Gastrocnemius medialis (tissue), 4 donors: ENCODE results near the gene CTR9. TPM values are rescaled to one million over a fixed set of nuclear protein-coding genes. Genes with fewer than 3 reads are reported as not detected.

Source experiments
- ATAC-seq, 2 donors: fragments of 150-250 bp; one replicate each; pipeline ENCODE4 v1.9.1; 2016
- DNase-seq, 2 donors: peaks; one replicate each; pipeline ENCODE4 v3.0.0-alpha.2; 2019
- H3K27ac ChIP-seq, 4 donors: fragments of 200-600 bp; sonication (generic); 1 replicate in 1 of 4; 2 replicates in 3 of 4; pipeline ENCODE4 v1.5.1; 2016 to 2018; ENCODE audit warnings: mild to moderate bottlenecking in 2 of 4, moderate library complexity in 1 of 4
- H3K27me3 ChIP-seq, 3 donors: fragments of 200-600 bp; sonication (generic) in 2 of 3; 1 replicate in 1 of 3; 2 replicates in 2 of 3; pipeline versions ENCODE4 v1.5.1 to v1.6.0; 2016 to 2019; ENCODE audit warnings: mild to moderate bottlenecking in 1 of 3, moderate library complexity in 1 of 3
- H3K36me3 ChIP-seq, 2 donors: fragments of 200-600 bp; sonication (generic) in 1 of 2; one replicate each; pipeline ENCODE4 v1.5.1; 2017 to 2018
- H3K4me1 ChIP-seq, 2 donors: fragments of 200-600 bp; sonication (generic) in 1 of 2; one replicate each; pipeline ENCODE4 v1.5.1; 2016 to 2017; ENCODE audit warnings: mild to moderate bottlenecking in 2 of 2
- H3K4me3 ChIP-seq, 4 donors: fragments of 200-600 bp; sonication (generic) in 3 of 4; 1 replicate in 1 of 4; 2 replicates in 3 of 4; pipeline ENCODE4 v1.5.1; 2016 to 2019; ENCODE audit warnings: mild to moderate bottlenecking in 2 of 4
- H3K9me3 ChIP-seq, 3 donors: fragments of 200-600 bp; sonication (generic) in 2 of 3; 1 replicate in 1 of 3; 2 replicates in 2 of 3; pipeline ENCODE4 v1.5.1; 2016 to 2019
- CTCF ChIP-seq, 5 experiments: fragments of 450-650 bp in 3 of 5; fragments of 200-600 bp in 2 of 5; sonication (generic) in 2 of 5; IDR thresholded peaks in 4 of 5; conservative IDR thresholded peaks in 1 of 5; 1 replicate in 4 of 5; 2 replicates in 1 of 5; pipeline ENCODE4 v1.5.1; 2016 to 2019; ENCODE audit warnings: antibody characterized with exemption in 5 of 5, mild to moderate bottlenecking in 3 of 5, moderate library complexity in 3 of 5
- POLR2A ChIP-seq, 2 donors: fragments of 450-650 bp; IDR thresholded peaks; one replicate each; pipeline ENCODE4 v1.6.1; 2017; ENCODE audit warnings: antibody characterized with exemption in 2 of 2, mild to moderate bottlenecking in 2 of 2, moderate library complexity in 2 of 2
- in situ Hi-C, 4 donors: fragments of 200-750 bp; cut with MboI; loops; one replicate each; pipeline versions ENCODE4 v1.15.0 to v1.8.0; 2017; ENCODE audit warnings: low sequenced_read_pairs in 4 of 4
- intact Hi-C: fragments of 100-400 bp; cut with DNase I; formaldehyde crosslinking; loops from one replicate; pipeline ENCODE4 v1.15.1; 2023; ENCODE audit warnings: low total_unique reads
- total RNA-seq, 4 donors: library from RNA; depleted of rRNA; stranded (reverse); fragments of >200 nt; gene quantifications; one replicate each; pipeline versions ENCODE4 v1.1.0 to v1.2.3, GENCODE V29; 2016

The CTR9 gene
- total RNA-seq, 4 donors from 2014 or later, result 18.3 to 22.2 (median 20.4) TPM

GRCh38 chr11:10744206-10744605 is 6.8 kb upstream of the CTR9 start:
- Histone ChIP-seq H3K36me3 (no peaks in the 10 kb centered on the region), H3K27me3 (no peaks in the 10 kb centered on the region), H3K27ac (no peak overlapping the region), H3K4me3 (no peak overlapping the region), H3K9me3 (no peaks in the 10 kb centered on the region), H3K4me1 (peaks cover 0 to 7% of the 10 kb centered on the region in 2 donors)
- intact Hi-C loops, result no loop called here
- no peak for DNase-seq
- in situ Hi-C loops, result loop anchor here in 3 of 4 donors (25.0 kb wide), 3 partner anchors 207 to 982 kb away; partner anchors contain the start of gene RNF141 (in 1 of the 3)
- TF ChIP-seq POLR2A (IDR thresholded peaks at IDR 0.05), result no peak
- ATAC-seq, result no peak

- no peak for TF ChIP-seq POLR2A (IDR thresholded peaks at IDR 0.05)
- TF ChIP-seq CTCF (IDR thresholded peaks at IDR 0.05 in 4 of 5, conservative IDR thresholded peaks at IDR 0.05 in 1 of 5), result no peak
- in situ Hi-C loops (loop anchor here in 3 of 4 donors (25.0 kb wide), 3 partner anchors 210 to 985 kb away; partner anchors contain the start of gene RNF141 (in 1 of the 3)), intact Hi-C loops (no loop called here)
- Histone ChIP-seq H3K36me3 (no peaks in the 10 kb centered on the region), H3K27ac (no peak overlapping the region), H3K9me3 (no peaks in the 10 kb centered on the region), H3K4me1 (peaks cover under 1 to 10% of the 10 kb centered on the region in 2 donors), H3K27me3 (no peaks in the 10 kb centered on the region), H3K4me3 (no peak overlapping the region)
- DNase-seq, result no peak
- ATAC-seq, result no peak
Measured at GRCh38 chr11:10746871-10747270, 4.2 kb upstream of the CTR9 start.

DNA sequence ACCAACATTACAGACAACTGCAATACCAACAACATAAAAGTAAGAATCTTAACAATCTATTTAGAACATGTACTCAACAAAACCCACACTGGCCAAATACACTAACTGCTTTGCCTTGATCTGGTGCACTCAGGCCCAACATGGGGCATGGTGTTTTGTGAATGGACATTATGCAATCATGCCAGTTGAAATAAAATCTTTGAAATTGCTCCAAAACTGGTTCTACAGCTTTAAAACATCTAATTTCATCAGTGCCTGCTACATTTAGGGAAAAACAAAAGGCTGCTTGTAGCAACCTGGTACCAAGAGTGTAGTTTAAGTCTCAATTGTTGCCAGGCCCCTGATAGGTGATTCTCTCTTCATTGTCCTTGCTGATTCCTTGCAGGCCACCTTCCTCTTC is 3.3 kb upstream of the CTR9 start:
- intact Hi-C loops (no loop called here), in situ Hi-C loops (loop anchor here in 3 of 4 donors (25.0 kb wide), 3 partner anchors 210 to 985 kb away; partner anchors contain the start of gene RNF141 (in 1 of the 3))
- Histone ChIP-seq H3K9me3 (no peaks in the 10 kb centered on the region), H3K27me3 (no peaks in the 10 kb centered on the region), H3K27ac (peak overlapping the region; percentile 33 to 96 (median 64)), H3K4me3 (no peak overlapping the region), H3K36me3 (peaks cover 0 to 2% of the 10 kb centered on the region in 2 donors), H3K4me1 (peaks cover 9 to 19% of the 10 kb centered on the region in 2 donors)
- DNase-seq, result no peak
- ATAC-seq, result no peak
- TF ChIP-seq POLR2A (IDR thresholded peaks at IDR 0.05), result no peak
- no peak for TF ChIP-seq CTCF (IDR thresholded peaks at IDR 0.05 in 4 of 5, conservative IDR thresholded peaks at IDR 0.05 in 1 of 5)

GRCh38 chr11:10749476-10749875 is 1.6 kb upstream of the CTR9 start:
- DNase-seq (no peak), ATAC-seq (no peak)
- intact Hi-C loops, result no loop called here
- TF ChIP-seq POLR2A (IDR thresholded peaks at IDR 0.05), result no peak
- TF ChIP-seq CTCF (IDR thresholded peaks at IDR 0.05 in 4 of 5, conservative IDR thresholded peaks at IDR 0.05 in 1 of 5), result no peak
- Histone ChIP-seq H3K27ac (peak overlapping the region in 2 of 4 donors; percentile 22 to 96), H3K9me3 (no peaks in the 10 kb centered on the region), H3K4me1 (peaks cover 10 to 26% of the 10 kb centered on the region in 2 donors), H3K27me3 (no peaks in the 10 kb centered on the region), H3K4me3 (no peak overlapping the region), H3K36me3 (peaks cover 0 to 19% of the 10 kb centered on the region in 2 donors)
- in situ Hi-C loops, result loop anchor here in 3 of 4 donors (25.0 kb wide), 3 partner anchors 212 to 987 kb away; partner anchors contain the start of gene RNF141 (in 1 of the 3)

GRCh38 chr11:10751581-10751940 is 515 bp downstream of the CTR9 start:
- TF ChIP-seq CTCF (IDR thresholded peaks at IDR 0.05 in 4 of 5, conservative IDR thresholded peaks at IDR 0.05 in 1 of 5), result no peak
- no peak for TF ChIP-seq POLR2A (IDR thresholded peaks at IDR 0.05)
- Histone ChIP-seq H3K9me3 (no peaks in the 10 kb centered on the region), H3K36me3 (peaks cover 0 to 40% of the 10 kb centered on the region in 2 donors), H3K27me3 (no peaks in the 10 kb centered on the region), H3K27ac (peak overlapping the region; percentile 86 to 98 (median 97)), H3K4me1 (peaks cover 10 to 26% of the 10 kb centered on the region in 2 donors), H3K4me3 (peak overlapping the region; percentile 65 to 96 (median 90))
- ATAC-seq (peak; percentile 22 to 36), DNase-seq (no peak)
- intact Hi-C loops, result loop anchor here (5.0 kb wide), 1 partner anchor 56 kb away; the partner anchor contains the start of gene EIF4G2
- in situ Hi-C loops, result no loop called here
